Activated T-helper 1 cell treated with anti-CD3 and anti-CD28 coated beads, Interleukin-12 subunit alpha, Interleukin-12 subunit beta, Interleukin-2, Interleukin-4 antibody, amounts not matched to agents 30 ng/mL and 10 ng/mL and 1 ng/mL, durations not matched to agents 14 hours and 24 hours and 36 hours (primary cell): ENCODE data around the gene TMEM245. TPM values are rescaled to one million over a fixed set of nuclear protein-coding genes. Genes with fewer than 3 reads are reported as not detected.
A peak's percentile ranks its signal among the peaks of the same experiment; 100 is the strongest.

Source experiments
- DNase-seq: peaks from one replicate; pipeline ENCODE4 v3.0.0; 2021; ENCODE audit warnings: low spot score
- H3K27ac Mint-ChIP-seq: one replicate; pipeline ENCODE4 v1.8.0; 2021; ENCODE audit warnings: mild to moderate bottlenecking, mixed read lengths
- H3K27me3 Mint-ChIP-seq: one replicate; pipeline ENCODE4 v1.8.0; 2022; ENCODE audit warnings: mild to moderate bottlenecking, moderate library complexity, mixed read lengths; ENCODE audit not compliant: insufficient read depth
- H3K36me3 Mint-ChIP-seq: one replicate; pipeline ENCODE4 v1.8.0; 2021; ENCODE audit warnings: low read depth, mixed read lengths
- H3K4me1 Mint-ChIP-seq: one replicate; pipeline ENCODE4 v1.8.0; 2021; ENCODE audit warnings: low read depth, mixed read lengths
- H3K4me3 Mint-ChIP-seq: one replicate; pipeline ENCODE4 v1.8.0; 2021; ENCODE audit warnings: mild to moderate bottlenecking, moderate library complexity, mixed read lengths
- H3K9me3 Mint-ChIP-seq: one replicate; pipeline ENCODE4 v1.8.0; 2021; ENCODE audit warnings: mixed read lengths
- intact Hi-C: fragments of 100-400 bp; cut with micrococcal nuclease; formaldehyde crosslinking; loops from one replicate; pipeline ENCODE4 v1.15.1; 2024
- total RNA-seq: library from RNA; stranded (reverse); gene quantifications from 2 replicates; pipeline ENCODE4 v1.2.3, GENCODE V29; 2022

The TMEM245 gene
- total RNA-seq, 1 donor from 2014 or later: 26.9 TPM

DNA sequence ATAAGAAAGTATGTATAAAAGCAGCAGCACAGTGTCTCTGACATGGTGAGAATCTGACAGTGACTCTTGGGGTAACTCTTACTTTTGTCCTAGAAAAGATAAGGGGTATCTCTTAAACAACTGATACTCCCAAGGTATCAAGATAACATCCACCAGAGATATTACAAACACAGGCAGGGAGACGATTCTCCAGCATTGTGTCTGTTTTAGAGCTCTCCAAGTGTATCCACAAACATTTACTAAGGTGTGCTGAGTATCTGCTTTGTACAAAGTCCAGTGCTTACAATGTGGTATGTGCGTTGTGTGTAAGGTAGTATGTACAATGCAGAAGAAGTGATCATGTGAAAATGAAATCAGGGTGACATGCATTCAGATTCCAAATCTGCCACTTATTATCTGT, 4.4 kb upstream of the TMEM245 start:
- Mint-ChIP-seq H3K27ac (no peak overlapping the region), H3K36me3 (no peaks in the 10 kb centered on the region), H3K4me3 (no peak overlapping the region), H3K27me3 (peaks cover 7% of the 10 kb centered on the region), H3K4me1 (peaks cover 5% of the 10 kb centered on the region), H3K9me3 (no peaks in the 10 kb centered on the region)
- no peak for DNase-seq
- intact Hi-C loops: no loop called here

GRCh38 chr9:109122726-109123621, 3.2 kb upstream of the TMEM245 start:
- Mint-ChIP-seq H3K27me3 (peaks cover 7% of the 10 kb centered on the region), H3K27ac (no peak overlapping the region), H3K9me3 (no peaks in the 10 kb centered on the region), H3K36me3 (peaks cover 3% of the 10 kb centered on the region), H3K4me3 (no peak overlapping the region), H3K4me1 (peaks cover 14% of the 10 kb centered on the region)
- intact Hi-C loops: no loop called here
- no peak for DNase-seq

DNA sequence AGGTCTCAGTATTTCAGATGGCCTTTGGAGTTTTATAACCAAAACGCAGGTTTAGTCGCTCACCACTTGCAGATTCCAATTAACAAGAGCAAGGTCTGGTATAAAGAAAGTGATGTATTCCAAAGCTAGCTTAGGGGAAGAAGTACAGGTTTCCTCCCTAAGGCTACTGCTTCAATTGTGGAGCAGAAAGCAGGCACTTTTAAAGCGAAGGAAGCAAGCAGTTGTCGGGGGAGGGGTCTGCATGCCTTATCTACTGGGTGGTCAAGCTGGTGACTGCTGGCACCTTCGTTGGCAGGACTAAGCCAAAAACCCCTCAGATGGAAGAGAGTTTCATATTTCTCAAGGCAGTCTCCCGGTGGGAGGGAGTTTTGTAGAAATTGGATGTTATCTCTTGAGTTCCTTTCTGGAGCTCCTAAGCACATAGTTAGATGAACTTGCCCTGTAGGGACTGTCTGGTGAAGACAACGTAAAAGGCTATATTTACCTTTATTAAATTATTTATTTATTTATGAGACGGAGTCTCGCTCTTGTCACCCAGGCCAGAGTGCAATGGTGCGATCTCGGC, 1.6 kb upstream of the TMEM245 start:
- H3K9me3 Mint-ChIP-seq: no peaks in the 10 kb centered on the region
- no peak overlapping the region for H3K27ac Mint-ChIP-seq
- intact Hi-C loops: no loop called here
- DNase-seq: no peak
- H3K4me1 Mint-ChIP-seq: peaks cover 23% of the 10 kb centered on the region
- H3K36me3 Mint-ChIP-seq: peaks cover 13% of the 10 kb centered on the region
- peaks cover 2% of the 10 kb centered on the region for H3K27me3 Mint-ChIP-seq
- no peak overlapping the region for H3K4me3 Mint-ChIP-seq

DNA sequence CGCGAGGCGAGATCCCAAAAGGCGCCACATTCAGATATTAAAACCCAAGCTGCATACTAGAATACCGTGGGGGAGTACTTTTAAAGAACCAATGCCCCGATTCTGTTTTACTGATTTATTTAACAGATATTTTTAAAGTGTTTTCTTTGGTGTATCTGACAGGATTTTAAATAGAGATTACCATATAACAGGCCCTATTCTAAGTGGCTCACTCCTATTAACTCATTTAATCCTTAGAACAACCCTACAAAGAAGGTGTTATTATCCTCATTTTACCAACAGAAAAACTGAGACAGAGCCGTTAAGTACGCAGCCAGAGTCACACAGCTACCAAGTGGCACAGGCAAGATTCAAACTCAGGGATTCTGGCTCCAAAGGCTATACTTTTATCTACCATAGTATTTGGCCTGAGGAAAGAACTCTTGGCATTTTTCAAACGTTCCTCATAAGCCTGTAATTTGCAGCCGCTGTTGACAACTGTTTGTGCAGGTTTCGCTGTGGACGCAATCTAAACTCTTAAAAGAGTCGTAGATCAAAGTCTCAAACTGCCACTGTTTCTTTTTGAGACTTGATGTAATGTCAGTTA, 550 bp upstream of the TMEM245 start:
- Mint-ChIP-seq H3K27ac (no peak overlapping the region), H3K4me3 (peak overlapping the region; percentile 67), H3K4me1 (peaks cover 28% of the 10 kb centered on the region), H3K9me3 (no peaks in the 10 kb centered on the region), H3K36me3 (peaks cover 19% of the 10 kb centered on the region), H3K27me3 (no peaks in the 10 kb centered on the region)
- DNase-seq: no peak
- intact Hi-C loops: loop anchor here (1.0 kb wide), 5 partner anchors 10 to 186 kb away; partner anchors contain the start of genes ABITRAM and ELP1

DNA sequence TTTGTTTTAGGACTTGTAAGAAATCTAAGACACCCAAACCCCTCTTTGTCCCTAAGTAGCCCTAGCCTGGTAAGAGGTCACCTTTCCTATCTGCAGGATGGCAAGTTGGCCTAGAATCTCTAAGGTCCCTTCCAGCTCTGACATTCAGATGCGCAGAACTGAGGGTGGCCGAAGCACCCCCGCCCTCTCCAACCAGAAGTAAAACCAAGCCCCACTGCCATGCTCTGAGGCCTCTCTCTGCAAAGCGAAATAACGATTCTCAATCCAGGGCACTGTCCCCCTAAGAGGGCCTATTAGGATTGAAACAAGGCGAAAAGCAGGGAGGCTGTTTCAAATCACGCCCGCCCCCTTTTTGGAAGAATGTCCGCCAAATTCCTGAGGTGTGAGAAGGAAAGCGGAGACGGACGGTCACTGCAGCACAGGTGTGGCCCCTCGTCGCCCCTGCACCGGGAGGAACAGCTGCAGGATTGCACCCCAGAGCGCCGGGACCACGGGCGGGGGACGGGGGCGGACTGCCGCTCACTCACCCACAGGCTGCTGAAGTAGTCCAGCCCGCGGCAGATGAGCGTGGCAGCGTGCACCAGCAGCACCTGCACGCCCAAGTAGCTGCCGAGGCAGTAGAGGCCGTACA, 824 bp downstream of the TMEM245 start:
- Mint-ChIP-seq H3K27ac (peak overlapping the region; percentile 87), H3K4me1 (peaks cover 40% of the 10 kb centered on the region), H3K9me3 (no peaks in the 10 kb centered on the region), H3K4me3 (peak overlapping the region; percentile 95), H3K36me3 (peaks cover 29% of the 10 kb centered on the region), H3K27me3 (no peaks in the 10 kb centered on the region)
- intact Hi-C loops: loop anchor here (1.0 to 10.0 kb wide), 6 partner anchors 18 to 1834 kb away; partner anchors contain the start of genes EPB41L4B, RAD23B and TXN
- no peak for DNase-seq

- H3K9me3 Mint-ChIP-seq: no peaks in the 10 kb centered on the region
- H3K27me3 Mint-ChIP-seq: no peaks in the 10 kb centered on the region
- H3K36me3 Mint-ChIP-seq: peaks cover 30% of the 10 kb centered on the region
- intact Hi-C loops: loop anchor here (1.0 to 10.0 kb wide), 6 partner anchors 17 to 1833 kb away; partner anchors contain the start of genes EPB41L4B, RAD23B and TXN
- H3K4me3 Mint-ChIP-seq: peak overlapping the region; percentile 95
- H3K27ac Mint-ChIP-seq: peak overlapping the region; percentile 87
- peaks cover 48% of the 10 kb centered on the region for H3K4me1 Mint-ChIP-seq
- peak; percentile 22 for DNase-seq
Observed at GRCh38 chr9:109117856-109118807, 1.6 kb downstream of the TMEM245 start.

DNA sequence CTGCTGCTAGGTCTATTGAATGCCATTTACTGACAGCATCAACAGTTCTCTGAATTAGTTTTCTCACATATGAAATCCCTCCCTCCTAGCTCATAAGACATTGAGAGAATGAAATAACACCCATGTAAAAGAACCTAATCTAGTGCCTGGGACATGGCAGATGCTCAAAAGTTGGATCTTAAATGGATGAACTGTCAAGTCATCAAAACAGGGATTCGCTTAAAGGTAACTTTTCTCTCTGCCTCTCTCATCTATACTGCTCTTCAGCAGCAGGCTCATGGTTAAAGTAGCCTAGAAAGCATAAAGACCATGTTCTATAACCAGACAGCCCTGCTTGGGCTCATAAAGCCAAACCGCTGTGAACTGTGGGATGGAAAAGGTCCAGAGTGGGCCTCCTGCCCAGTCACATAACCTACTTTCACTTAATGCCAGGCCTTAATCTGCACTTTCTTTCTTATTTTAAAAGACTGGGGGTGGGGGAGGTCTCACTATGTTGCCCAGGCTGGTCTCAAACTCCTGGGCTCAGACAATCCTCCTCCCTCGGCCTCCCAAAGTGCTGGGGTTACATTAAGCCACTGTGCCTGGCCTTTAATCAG, 3.7 kb downstream of the TMEM245 start:
- Mint-ChIP-seq H3K36me3 (peaks cover 30% of the 10 kb centered on the region), H3K27me3 (no peaks in the 10 kb centered on the region), H3K4me3 (peak overlapping the region; percentile 11), H3K9me3 (no peaks in the 10 kb centered on the region), H3K4me1 (peaks cover 68% of the 10 kb centered on the region), H3K27ac (no peak overlapping the region)
- intact Hi-C loops: loop anchor here (5.0 to 10.0 kb wide), 4 partner anchors 64 to 1831 kb away; partner anchors contain the start of genes RAD23B and TXN
- no peak for DNase-seq

GRCh38 chr9:109114670-109115069, 5.1 kb downstream of the TMEM245 start:
- peak overlapping the region; percentile 47 for H3K27ac Mint-ChIP-seq
- intact Hi-C loops: loop anchor here (5.0 to 10.0 kb wide), 4 partner anchors 62 to 1830 kb away; partner anchors contain the start of genes RAD23B and TXN
- peaks cover 30% of the 10 kb centered on the region for H3K36me3 Mint-ChIP-seq
- H3K4me1 Mint-ChIP-seq: peaks cover 75% of the 10 kb centered on the region
- H3K27me3 Mint-ChIP-seq: no peaks in the 10 kb centered on the region
- peak overlapping the region; percentile 15 for H3K4me3 Mint-ChIP-seq
- no peak for DNase-seq
- H3K9me3 Mint-ChIP-seq: no peaks in the 10 kb centered on the region

- Mint-ChIP-seq H3K27ac (no peak overlapping the region), H3K4me1 (peaks cover 78% of the 10 kb centered on the region), H3K36me3 (peaks cover 30% of the 10 kb centered on the region), H3K27me3 (no peaks in the 10 kb centered on the region), H3K4me3 (peak overlapping the region; percentile 15), H3K9me3 (no peaks in the 10 kb centered on the region)
- intact Hi-C loops: loop anchor here (10.0 kb wide), 2 partner anchors 1141 to 1829 kb away; partner anchors contain the start of genes RAD23B and TXN
- DNase-seq: no peak
Observed at GRCh38 chr9:109113892-109114609, 5.7 kb downstream of the TMEM245 start.

- H3K4me1 Mint-ChIP-seq: peaks cover 80% of the 10 kb centered on the region
- H3K4me3 Mint-ChIP-seq: no peak overlapping the region
- DNase-seq: no peak
- peaks cover 28% of the 10 kb centered on the region for H3K36me3 Mint-ChIP-seq
- intact Hi-C loops: loop anchor here (10.0 kb wide), 2 partner anchors 1142 to 1828 kb away; partner anchors contain the start of genes RAD23B and TXN
- no peak overlapping the region for H3K27ac Mint-ChIP-seq
- no peaks in the 10 kb centered on the region for H3K9me3 Mint-ChIP-seq
- H3K27me3 Mint-ChIP-seq: no peaks in the 10 kb centered on the region
Observed at GRCh38 chr9:109113254-109113653, 6.5 kb downstream of the TMEM245 start.
